Measurements from ENCODE around the gene FAM3A. TPM values are rescaled to one million over a fixed set of nuclear protein-coding genes. Genes with fewer than 3 reads are reported as not detected.

FAM3A gene
- total and polyA plus RNA-seq, 10 of the 15 experiments (the other 5 are each of a cell fraction or from before 2014, with no cell fraction given) = 0.29 to 21.1 (median 11.4) TPM

- TF ChIP-seq, protein P1, sequence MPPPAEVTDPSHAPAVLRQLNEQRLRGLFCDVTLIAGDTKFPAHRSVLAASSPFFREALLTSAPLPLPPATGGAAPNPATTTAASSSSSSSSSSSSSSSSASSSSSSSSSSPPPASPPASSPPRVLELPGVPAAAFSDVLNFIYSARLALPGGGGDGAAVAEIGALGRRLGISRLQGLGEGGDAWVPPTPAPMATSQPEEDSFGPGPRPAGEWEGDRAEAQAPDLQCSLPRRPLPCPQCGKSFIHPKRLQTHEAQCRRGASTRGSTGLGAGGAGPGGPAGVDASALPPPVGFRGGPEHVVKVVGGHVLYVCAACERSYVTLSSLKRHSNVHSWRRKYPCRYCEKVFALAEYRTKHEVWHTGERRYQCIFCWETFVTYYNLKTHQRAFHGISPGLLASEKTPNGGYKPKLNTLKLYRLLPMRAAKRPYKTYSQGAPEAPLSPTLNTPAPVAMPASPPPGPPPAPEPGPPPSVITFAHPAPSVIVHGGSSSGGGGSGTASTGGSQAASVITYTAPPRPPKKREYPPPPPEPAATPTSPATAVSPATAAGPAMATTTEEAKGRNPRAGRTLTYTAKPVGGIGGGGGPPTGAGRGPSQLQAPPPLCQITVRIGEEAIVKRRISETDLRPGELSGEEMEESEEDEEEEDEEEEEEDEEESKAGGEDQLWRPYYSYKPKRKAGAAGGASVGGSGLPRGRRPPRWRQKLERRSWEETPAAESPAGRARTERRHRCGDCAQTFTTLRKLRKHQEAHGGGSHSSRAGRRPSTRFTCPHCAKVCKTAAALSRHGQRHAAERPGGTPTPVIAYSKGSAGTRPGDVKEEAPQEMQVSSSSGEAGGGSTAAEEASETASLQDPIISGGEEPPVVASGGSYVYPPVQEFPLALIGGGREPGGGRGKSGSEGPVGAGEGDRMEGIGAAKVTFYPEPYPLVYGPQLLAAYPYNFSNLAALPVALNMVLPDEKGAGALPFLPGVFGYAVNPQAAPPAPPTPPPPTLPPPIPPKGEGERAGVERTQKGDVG (CRISPR knock-in tag; IDR thresholded peaks at IDR 0.05) = no peak
- TF ChIP-seq DPF2 (IDR thresholded peaks at IDR 0.05) (no peak), CHD1 (IDR thresholded peaks at IDR 0.05; ENCODE audit: low read depth, low read length) (no peak), ASH2L (IDR thresholded peaks at IDR 0.05; ENCODE audit: borderline replicate concordance, low read depth) (no peak), SIX5 (IDR thresholded peaks at IDR 0.05; ENCODE audit: low read depth, low read length, severe bottlenecking) (no peak), ZNF622 (IDR thresholded peaks at IDR 0.05) (no peak), MEF2B (IDR thresholded peaks at IDR 0.05; ENCODE audit: partially characterized antibody, poor library complexity, severe bottlenecking) (no peak), FOXM1 (IDR thresholded peaks at IDR 0.05; ENCODE audit: low read depth, low read length) (peak; percentile 67; the same call in 1 of the 2 replicates), IRF4 (IDR thresholded peaks at IDR 0.05; ENCODE audit: low read depth, low read length) (peak; percentile 65), IRF5 (IDR thresholded peaks at IDR 0.05; ENCODE audit: borderline replicate concordance) (no peak), GABPA (IDR thresholded peaks at IDR 0.05; ENCODE audit: low read depth) (no peak), RFX5 (IDR thresholded peaks at IDR 0.05; ENCODE audit: low read depth, low read length) (0 out of 2 replicates have a peak, but pooled peaks have one; percentile 27), ATF7 (IDR thresholded peaks at IDR 0.05; ENCODE audit: low read depth) (no peak), KLF5 (IDR thresholded peaks at IDR 0.05; ENCODE audit: partially characterized antibody) (no peak), HDAC6 (IDR thresholded peaks at IDR 0.05; ENCODE audit: unreplicated experiment) (no peak), MXI1 (IDR thresholded peaks at IDR 0.05; ENCODE audit: low read depth, low read length) (peak; percentile 71; the same call in 1 of the 2 replicates), LARP7 (IDR thresholded peaks at IDR 0.05) (no peak), IKZF1 (conservative IDR thresholded peaks at IDR 0.05) (peak; percentile 47; the same call in 1 of the 2 replicates), SMARCA5 (IDR thresholded peaks at IDR 0.05) (peak; percentile 96), ZNF207 (IDR thresholded peaks at IDR 0.05; ENCODE audit: borderline replicate concordance) (peak; percentile 86; the same call in 1 of the 2 replicates)
- TF ChIP-seq, protein P2, sequence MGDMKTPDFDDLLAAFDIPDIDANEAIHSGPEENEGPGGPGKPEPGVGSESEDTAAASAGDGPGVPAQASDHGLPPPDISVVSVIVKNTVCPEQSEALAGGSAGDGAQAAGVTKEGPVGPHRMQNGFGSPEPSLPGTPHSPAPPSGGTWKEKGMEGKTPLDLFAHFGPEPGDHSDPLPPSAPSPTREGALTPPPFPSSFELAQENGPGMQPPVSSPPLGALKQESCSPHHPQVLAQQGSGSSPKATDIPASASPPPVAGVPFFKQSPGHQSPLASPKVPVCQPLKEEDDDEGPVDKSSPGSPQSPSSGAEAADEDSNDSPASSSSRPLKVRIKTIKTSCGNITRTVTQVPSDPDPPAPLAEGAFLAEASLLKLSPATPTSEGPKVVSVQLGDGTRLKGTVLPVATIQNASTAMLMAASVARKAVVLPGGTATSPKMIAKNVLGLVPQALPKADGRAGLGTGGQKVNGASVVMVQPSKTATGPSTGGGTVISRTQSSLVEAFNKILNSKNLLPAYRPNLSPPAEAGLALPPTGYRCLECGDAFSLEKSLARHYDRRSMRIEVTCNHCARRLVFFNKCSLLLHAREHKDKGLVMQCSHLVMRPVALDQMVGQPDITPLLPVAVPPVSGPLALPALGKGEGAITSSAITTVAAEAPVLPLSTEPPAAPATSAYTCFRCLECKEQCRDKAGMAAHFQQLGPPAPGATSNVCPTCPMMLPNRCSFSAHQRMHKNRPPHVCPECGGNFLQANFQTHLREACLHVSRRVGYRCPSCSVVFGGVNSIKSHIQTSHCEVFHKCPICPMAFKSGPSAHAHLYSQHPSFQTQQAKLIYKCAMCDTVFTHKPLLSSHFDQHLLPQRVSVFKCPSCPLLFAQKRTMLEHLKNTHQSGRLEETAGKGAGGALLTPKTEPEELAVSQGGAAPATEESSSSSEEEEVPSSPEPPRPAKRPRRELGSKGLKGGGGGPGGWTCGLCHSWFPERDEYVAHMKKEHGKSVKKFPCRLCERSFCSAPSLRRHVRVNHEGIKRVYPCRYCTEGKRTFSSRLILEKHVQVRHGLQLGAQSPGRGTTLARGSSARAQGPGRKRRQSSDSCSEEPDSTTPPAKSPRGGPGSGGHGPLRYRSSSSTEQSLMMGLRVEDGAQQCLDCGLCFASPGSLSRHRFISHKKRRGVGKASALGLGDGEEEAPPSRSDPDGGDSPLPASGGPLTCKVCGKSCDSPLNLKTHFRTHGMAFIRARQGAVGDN (IDR thresholded peaks at IDR 0.05) = no peak
These were observed 18.7 kb upstream of the FAM3A start (continued) for GRCh38 chrX:154534526-154535322.
